Jurkat, Clone E6-1 (cell line): Measurements from ENCODE around the gene AADACL3.
"Not testable (repeated sequence)": the region's sequence is repeated elsewhere in the genome, so short reads cannot be mapped to it uniquely, and the experiment has no call there.

Source experiments
- DNase-seq: peaks from one replicate; pipeline ENCODE4 v3.0.0-alpha.2; 2011; ENCODE audit warnings: low read depth, low spot score
- H3K4me3 ChIP-seq: 2 replicates; pipeline ENCODE4 v1.5.1; 2011; ENCODE audit warnings: mild to moderate bottlenecking, low read length, control low read depth, moderate library complexity

The AADACL3 gene

GRCh38 chr1:12712929-12713328 is 3.0 kb upstream of the AADACL3 start:
- H3K4me3 ChIP-seq = no peak overlapping the region
- DNase-seq = no peak

GRCh38 chr1:12713651-12714050 is 2.3 kb upstream of the AADACL3 start:
- H3K4me3 ChIP-seq, DNase-seq: not testable (repeated sequence)

GRCh38 chr1:12714710-12715475 is 1.0 kb upstream of the AADACL3 start:
- H3K4me3 ChIP-seq = no peak overlapping the region
- DNase-seq = no peak

GRCh38 chr1:12717301-12717838 is 1.5 kb downstream of the AADACL3 start:
- H3K4me3 ChIP-seq = no peak overlapping the region

GRCh38 chr1:12722626-12723025 is 6.7 kb downstream of the AADACL3 start:
- H3K4me3 ChIP-seq = no peak overlapping the region
- DNase-seq = no peak

More at GRCh38 chr1:12717301-12717838, 1.5 kb downstream of the AADACL3 start:
- DNase-seq = no peak

GRCh38 chr1:12728391-12728790 is 12.5 kb downstream of the AADACL3 start:
- peak; percentile 19 for DNase-seq

GRCh38 chr1:12730156-12730555 is 14.2 kb downstream of the AADACL3 start:
- H3K4me3 ChIP-seq = no peak overlapping the region
- DNase-seq = no peak

More at GRCh38 chr1:12728391-12728790, 12.5 kb downstream of the AADACL3 start:
- H3K4me3 ChIP-seq = no peak overlapping the region

GRCh38 chr1:12731084-12731483 is 15.2 kb downstream of the AADACL3 start:
- H3K4me3 ChIP-seq, DNase-seq: not testable (repeated sequence)

GRCh38 chr1:12734651-12735050 is 18.7 kb downstream of the AADACL3 start:
- no peak overlapping the region for H3K4me3 ChIP-seq
- no peak for DNase-seq

GRCh38 chr1:12738934-12739333 is 23.0 kb downstream of the AADACL3 start:
- no peak for DNase-seq
- H3K4me3 ChIP-seq = no peak overlapping the region

- H3K4me3 ChIP-seq = no peak overlapping the region
- no peak for DNase-seq
These were observed 23.7 kb downstream of the AADACL3 start for GRCh38 chr1:12739613-12740012.

GRCh38 chr1:12741946-12742345 is 26.0 kb downstream of the AADACL3 start:
- DNase-seq = no peak
- no peak overlapping the region for H3K4me3 ChIP-seq

- DNase-seq = no peak
- no peak overlapping the region for H3K4me3 ChIP-seq
These were observed 29.4 kb downstream of the AADACL3 start for GRCh38 chr1:12745126-12745991.

GRCh38 chr1:12745992-12746323 is 30.0 kb downstream of the AADACL3 start, which contains the start of gene CFAP107:
Gene CFAP107 (plus strand): TSS chr1:12746200. CDS start chr1:12746431, 231 bp downstream.
- H3K4me3 ChIP-seq = no peak within 1 kb of the TSS
- peak; percentile 33 for DNase-seq

- DNase-seq = no peak
These were observed 33.0 kb downstream of the AADACL3 start for GRCh38 chr1:12748778-12749355.

GRCh38 chr1:12754738-12755137 is 38.8 kb downstream of the AADACL3 start:
- H3K4me3 ChIP-seq = no peak overlapping the region
- DNase-seq = no peak

More at GRCh38 chr1:12748778-12749355, 33.0 kb downstream of the AADACL3 start:
- no peak overlapping the region for H3K4me3 ChIP-seq

- DNase-seq = no peak
- H3K4me3 ChIP-seq = no peak overlapping the region
These were observed 40.4 kb downstream of the AADACL3 start for GRCh38 chr1:12756273-12756672.

GRCh38 chr1:12756768-12757413 is 41.0 kb downstream of the AADACL3 start:
- H3K4me3 ChIP-seq = no peak overlapping the region
- DNase-seq = no peak

GRCh38 chr1:12757836-12758235 is 41.9 kb downstream of the AADACL3 start:
- no peak overlapping the region for H3K4me3 ChIP-seq
- DNase-seq = no peak
